Mammary epithelial cell (primary cell): ENCODE data around the gene ANO1.

Experiments
- CTCF ChIP-seq, 2 donors: IDR thresholded peaks in 1 of 2; conservative IDR thresholded peaks in 1 of 2; 2 replicates each; pipeline ENCODE4 v1.5.1; 2011 to 2012; ENCODE audit warnings: inconsistent platforms in 2 of 2, low read length in 2 of 2, mild to moderate bottlenecking in 2 of 2, control low read depth in 1 of 2, low read depth in 1 of 2; ENCODE audit not compliant: insufficient read depth in 1 of 2; ENCODE audit errors: extremely low read depth in 1 of 2
- EZH2 ChIP-seq: IDR thresholded peaks from 2 replicates; pipeline ENCODE4 v1.6.1; 2012; ENCODE audit warnings: low read length, inconsistent platforms, borderline replicate concordance

DNA sequence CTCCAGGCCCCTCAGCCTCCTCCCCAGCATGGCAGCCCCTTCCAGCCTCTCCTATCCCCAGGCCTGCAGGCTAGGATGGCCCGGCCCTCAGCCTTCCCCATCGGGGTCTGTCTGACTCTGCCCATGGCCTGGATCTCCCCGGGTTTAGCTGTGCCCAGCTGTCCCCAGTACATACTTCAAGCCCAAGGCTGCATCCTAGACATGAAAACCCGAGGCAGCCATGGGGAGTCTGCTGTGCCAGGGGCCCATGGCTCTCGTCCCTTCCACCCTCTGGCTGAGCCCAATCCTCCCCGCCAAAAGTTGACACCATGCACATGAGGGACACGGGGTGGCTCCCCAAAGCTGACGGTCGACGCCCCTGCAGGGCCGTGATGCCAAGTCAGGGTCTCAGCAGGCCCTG is 102.8 kb downstream of the ANO1 start:
- TF ChIP-seq EZH2 (no peak), CTCF (conservative IDR thresholded peaks at IDR 0.05 in 1 of 2, IDR thresholded peaks at IDR 0.05 in 1 of 2; ENCODE audit: extremely low read depth in 1 of 2, insufficient read depth in 1 of 2, low read depth in 1 of 2, low read length in 2 of 2) (no peak)
